ENCODE measurements around the gene ZZZ3.

DNA sequence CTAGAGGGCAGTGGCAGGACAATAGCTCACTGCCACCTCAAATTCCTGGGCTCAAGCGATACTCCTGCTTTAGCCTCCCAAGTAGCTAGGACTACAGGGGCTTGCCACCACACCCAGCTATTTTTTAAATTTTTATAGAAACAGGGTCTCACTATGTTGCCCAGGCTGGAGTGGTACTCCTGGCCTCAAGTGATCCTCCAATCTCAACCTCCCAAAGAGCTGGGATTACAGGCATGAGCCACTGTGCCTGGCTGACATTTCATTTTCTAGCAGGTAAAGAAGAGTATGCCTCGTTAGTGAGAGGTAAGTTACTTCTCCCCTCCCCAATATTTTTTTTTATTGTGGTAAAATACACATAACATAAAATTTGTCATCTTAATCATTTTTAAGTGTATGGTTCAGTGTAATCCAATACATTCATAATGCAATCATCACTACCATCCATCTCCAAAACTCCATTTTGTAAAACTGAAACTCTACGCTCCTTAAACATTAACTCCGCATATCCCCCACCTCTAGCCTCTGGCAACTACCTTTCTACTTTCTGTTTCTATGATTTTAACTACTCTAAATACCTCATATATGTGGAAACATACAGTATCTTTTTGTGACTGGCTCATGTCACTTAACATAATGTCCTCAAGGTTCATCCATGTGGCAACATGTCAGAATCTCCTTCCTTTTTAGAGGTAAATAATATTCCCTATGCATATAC, 22.4 kb downstream of the ZZZ3 start:
- TF ChIP-seq, protein P1, sequence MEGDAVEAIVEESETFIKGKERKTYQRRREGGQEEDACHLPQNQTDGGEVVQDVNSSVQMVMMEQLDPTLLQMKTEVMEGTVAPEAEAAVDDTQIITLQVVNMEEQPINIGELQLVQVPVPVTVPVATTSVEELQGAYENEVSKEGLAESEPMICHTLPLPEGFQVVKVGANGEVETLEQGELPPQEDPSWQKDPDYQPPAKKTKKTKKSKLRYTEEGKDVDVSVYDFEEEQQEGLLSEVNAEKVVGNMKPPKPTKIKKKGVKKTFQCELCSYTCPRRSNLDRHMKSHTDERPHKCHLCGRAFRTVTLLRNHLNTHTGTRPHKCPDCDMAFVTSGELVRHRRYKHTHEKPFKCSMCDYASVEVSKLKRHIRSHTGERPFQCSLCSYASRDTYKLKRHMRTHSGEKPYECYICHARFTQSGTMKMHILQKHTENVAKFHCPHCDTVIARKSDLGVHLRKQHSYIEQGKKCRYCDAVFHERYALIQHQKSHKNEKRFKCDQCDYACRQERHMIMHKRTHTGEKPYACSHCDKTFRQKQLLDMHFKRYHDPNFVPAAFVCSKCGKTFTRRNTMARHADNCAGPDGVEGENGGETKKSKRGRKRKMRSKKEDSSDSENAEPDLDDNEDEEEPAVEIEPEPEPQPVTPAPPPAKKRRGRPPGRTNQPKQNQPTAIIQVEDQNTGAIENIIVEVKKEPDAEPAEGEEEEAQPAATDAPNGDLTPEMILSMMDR (IDR thresholded peaks at IDR 0.05), result no peak
- no peak for TF ChIP-seq POLR2A (IDR thresholded peaks at IDR 0.05)
